HG02798 (cell line): ENCODE data around the gene CRAT.
A peak's percentile ranks its signal among the peaks of the same experiment; 100 is the strongest.
"Not testable (repeated sequence)": the region's sequence is repeated elsewhere in the genome, so short reads cannot be mapped to it uniquely, and the experiment has no call there.

Experiments used
- ATAC-seq: cut with Tn5 transposase; IDR thresholded peaks from one replicate; pipeline ENCODE4 v1.9.1; 2021; ENCODE audit warnings: mild to moderate bottlenecking; ENCODE audit not compliant: unreplicated experiment, poor library complexity

Gene CRAT

DNA sequence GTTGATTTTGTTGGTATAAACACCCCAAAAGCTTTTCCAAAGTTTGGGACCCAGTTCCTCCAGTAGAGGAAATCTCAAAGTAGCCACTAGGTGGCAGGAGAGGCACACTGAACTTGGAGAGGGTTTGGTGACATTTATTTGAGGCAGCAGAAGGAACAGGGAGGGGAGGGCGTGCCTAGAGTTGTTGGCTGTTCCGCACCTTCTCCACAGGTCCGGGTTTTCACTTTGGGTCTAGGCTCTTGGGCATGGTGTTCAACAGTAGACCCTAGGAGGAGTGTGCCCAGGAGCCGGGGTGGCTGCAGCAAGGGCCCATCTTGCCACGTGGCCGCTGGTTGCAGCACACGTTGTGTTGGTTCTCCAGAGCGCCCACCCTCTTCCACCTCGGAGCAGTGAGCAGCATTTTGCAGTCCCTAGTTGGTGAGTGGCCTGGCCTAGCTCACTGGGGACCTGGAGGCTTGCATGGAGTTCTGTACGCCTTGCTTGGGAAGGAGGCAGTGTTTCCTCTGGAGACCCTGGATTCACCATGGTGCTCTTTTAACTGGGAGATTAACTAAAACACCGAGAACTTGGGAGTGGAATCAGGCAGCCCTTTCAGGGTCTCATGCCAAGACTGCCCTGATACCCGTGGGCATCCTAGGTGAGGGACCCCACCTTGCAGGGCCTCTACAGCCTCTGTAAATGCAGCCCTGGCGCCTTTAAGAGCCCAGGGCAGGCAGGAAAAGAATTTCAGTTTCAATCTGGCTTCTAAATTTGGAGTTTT, 28.8 kb upstream of the CRAT start:
- peak; percentile 32 for ATAC-seq

DNA sequence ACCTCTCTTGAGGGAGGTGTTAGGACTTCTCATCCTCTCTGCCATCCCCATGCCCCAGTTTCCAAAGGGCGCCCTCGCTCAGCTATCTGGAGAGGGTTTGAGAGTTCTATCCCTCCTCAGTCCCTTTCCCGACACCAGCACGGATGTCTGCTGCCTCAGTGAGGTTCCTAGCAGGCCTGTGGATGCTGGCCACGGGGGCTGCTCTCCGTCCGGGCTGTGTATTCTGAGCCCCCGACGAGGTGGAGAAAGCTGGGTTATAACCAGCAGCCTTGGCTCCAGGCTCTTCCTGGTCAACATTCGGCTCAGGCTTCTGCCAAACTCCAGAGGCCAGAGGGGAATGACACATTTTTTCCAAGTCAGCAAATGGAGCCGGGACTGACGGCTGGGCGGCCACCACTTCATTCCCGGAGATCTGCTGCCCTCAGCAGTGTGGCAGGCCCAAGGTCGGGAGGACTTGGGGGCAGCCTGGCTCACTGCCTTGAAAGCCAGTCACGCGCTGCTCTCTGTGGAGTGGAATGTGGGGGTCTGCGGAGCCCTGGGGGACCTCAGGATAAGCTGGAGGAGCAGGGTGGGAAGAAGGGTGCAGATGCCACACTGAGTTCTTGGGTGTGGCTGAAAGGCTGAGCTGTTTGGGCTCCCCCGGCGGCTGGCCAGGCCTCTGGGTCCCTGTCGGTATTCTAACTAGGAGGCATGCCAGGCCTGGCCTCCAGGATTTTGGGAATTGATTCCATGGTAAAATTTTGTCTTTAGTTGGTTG, 28.1 kb upstream of the CRAT start:
- no peak for ATAC-seq

DNA sequence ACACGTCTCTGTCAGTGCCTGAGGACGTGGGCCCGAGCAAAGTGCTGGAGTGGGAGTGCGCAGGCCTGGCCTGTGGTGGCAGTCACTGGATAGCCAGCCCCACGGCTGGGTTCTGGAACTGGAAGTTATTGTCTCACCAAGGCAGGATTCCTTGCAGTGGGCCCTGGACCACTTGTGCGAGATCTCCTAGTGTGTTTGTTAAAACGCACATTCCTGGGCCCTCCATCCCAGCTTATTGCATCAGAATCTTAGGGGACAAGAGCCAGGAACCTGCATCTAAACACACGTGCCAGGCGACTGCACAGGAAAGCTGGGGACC, 27.5 kb upstream of the CRAT start:
- ATAC-seq: no peak

GRCh38 chr9:129137292-129138143, 26.9 kb upstream of the CRAT start:
- ATAC-seq: no peak

GRCh38 chr9:129136446-129137035, 25.9 kb upstream of the CRAT start:
- ATAC-seq: no peak

DNA sequence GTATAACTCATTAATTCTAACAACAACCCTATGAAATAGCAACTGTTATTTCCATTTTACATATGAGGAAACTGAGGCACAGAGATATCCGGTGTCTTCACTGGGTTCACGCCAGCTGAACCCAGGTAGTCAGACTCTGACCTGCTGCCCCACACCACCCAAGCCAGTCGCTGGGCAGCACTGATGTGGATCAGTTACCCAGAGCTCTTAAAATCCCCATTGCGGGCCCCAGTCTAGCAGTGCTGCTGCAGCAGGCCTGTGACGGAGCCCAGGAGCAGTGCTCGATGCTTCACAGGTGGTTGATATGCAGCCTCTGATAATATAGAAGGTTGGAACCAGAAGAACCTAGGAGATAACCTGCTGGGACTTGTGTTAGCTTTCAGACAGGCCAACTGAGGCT, 24.9 kb upstream of the CRAT start:
- ATAC-seq: no peak

DNA sequence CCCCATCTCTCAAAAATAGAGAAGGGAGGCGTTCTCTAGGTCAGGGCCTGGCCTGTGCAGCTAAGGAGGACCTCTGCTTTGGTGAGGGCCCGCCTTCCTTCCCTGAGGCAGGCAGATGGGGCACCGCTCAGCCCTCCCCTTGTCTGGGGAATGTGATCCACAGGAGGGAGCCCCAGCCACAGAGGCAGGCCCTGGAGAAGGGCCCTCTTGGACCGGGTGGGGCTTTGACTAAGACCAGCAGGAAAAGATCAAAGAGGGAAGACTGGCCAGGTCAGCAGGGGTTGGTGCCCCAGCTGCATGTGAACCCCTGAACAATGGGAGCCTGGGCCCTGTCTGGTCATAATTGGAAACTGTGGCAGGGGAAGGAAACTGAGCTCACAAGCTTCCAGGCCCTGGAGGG, 22.5 kb upstream of the CRAT start:
- ATAC-seq: no peak

GRCh38 chr9:129131300-129132145, 20.9 kb upstream of the CRAT start:
- ATAC-seq: peak; percentile 75

GRCh38 chr9:129130791-129131190, 20.2 kb upstream of the CRAT start:
- ATAC-seq: no peak

DNA sequence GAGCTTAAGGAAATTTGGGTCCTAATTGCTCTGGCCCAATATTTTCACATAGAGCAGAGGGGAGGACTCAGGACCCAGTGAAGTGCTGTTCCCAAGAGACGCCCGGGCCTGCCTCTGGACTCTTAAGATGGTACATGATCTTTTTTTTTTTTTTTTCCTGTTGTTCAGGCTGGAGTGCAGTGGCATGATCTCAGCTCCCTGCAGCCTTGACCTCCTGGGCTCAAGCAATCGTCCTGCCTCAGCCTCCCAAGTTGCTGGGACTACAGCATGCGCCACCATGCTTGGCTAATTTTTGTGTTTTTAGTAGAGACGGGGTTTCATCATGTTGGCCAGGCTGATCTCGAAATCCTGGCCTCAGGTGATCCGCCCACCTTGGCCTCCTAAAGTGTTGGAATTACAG, 19.7 kb upstream of the CRAT start:
- ATAC-seq: not testable (repeated sequence)

DNA sequence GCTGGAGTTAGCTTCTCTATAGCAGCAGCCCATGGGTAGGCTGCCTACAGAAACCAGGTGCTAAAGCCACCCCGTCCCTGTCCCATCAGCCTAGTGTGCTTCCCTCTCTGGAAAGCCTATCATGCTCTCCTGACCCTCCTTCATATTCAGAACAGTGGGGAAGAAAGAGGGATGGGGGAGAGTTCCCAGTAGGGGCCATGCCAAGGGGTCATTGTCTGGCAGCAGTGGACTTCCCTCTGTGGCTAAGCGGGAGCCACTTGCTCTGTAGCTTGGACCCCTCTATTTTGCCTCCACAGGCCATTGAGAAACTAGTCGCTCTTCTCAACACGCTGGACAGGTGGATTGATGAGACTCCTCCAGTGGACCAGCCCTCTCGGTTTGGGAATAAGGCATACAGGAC, 18.1 kb upstream of the CRAT start:
- no peak for ATAC-seq

- no peak for ATAC-seq
Measured at GRCh38 chr9:129126749-129127618, 16.4 kb upstream of the CRAT start.

- no peak for ATAC-seq
Measured at GRCh38 chr9:129125478-129125877, 14.9 kb upstream of the CRAT start.

DNA sequence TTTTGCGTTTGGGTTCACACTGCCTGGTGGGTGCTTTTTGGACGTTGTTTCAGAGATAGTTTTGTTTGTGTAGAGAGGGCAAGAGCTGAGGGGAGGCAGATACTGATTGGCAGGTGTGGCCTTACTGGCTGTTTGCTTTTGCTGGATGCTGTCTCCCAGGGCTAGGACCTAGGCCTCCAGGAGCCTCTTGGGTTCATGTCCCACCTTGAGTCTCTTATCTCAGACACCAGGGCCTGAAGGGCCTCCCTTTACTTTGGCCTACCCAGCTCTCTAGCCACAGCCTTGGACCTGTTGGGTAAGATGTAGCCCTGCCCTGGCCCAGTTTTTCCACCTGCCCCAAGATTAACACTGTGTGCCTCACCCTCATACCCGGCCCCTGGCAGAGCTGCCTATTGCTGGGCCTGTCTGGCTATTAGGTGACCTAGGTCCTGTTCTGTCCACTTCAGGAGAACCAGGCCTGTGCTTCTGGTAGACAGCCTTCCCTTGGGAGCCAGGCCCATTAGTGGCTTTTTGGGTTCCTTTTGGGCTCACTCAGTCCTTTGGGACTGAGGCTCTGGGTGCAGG, 14.0 kb upstream of the CRAT start:
- ATAC-seq: no peak

- not testable (repeated sequence) for ATAC-seq
Measured at GRCh38 chr9:129122976-129123375, 12.4 kb upstream of the CRAT start.

DNA sequence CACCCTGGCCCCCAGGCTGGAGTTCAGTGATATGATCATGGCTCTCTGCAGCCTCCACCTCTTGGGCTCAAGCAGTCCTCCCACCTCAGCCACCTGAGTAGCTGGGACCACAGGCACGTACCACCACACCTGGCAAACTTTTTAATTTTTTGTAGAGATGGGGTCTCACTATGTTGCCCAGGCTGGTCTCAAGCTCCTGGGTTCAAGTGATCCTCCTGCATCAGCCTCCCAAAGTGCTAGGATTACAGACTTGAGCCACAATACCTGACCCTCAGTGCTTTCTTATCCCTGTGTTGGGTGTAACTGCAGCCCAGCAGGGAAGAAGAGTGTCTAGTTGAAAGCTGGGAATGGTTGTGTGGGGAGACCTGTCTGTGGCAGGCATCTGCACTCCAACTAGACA, 11.5 kb upstream of the CRAT start:
- no peak for ATAC-seq

- no peak for ATAC-seq
Measured at GRCh38 chr9:129121483-129121882, 10.9 kb upstream of the CRAT start.

GRCh38 chr9:129118799-129119198, 8.2 kb upstream of the CRAT start:
- ATAC-seq: no peak
